NB4 (cell line): Measurements from ENCODE around the gene CFAP90.

Experiments
- DNase-seq: peaks from one replicate; pipeline ENCODE4 v3.0.0; 2010; ENCODE audit warnings: low read depth
- H3K4me3 ChIP-seq: one replicate; pipeline ENCODE4 v1.5.1; 2011; ENCODE audit warnings: mild to moderate bottlenecking, low read depth, low read length, moderate library complexity
- MYC ChIP-seq: IDR thresholded peaks from 2 replicates; pipeline ENCODE4 v1.6.1; 2011; ENCODE audit warnings: low read depth, low read length
- POLR2A ChIP-seq: IDR thresholded peaks from 2 replicates; pipeline ENCODE4 v1.6.1; 2011; ENCODE audit warnings: mild to moderate bottlenecking; ENCODE audit not compliant: insufficient read length; ENCODE audit errors: extremely low read depth
- TF ChIP-seq, protein P1 (sequence below): IDR thresholded peaks from one replicate; pipeline ENCODE4 v1.5.1; 2012; ENCODE audit warnings: low read depth, low read length
- TF ChIP-seq, protein P2 (sequence below): IDR thresholded peaks from 2 replicates; pipeline ENCODE4 v1.6.1; 2011; ENCODE audit warnings: low read depth, low read length

CFAP90 gene

DNA sequence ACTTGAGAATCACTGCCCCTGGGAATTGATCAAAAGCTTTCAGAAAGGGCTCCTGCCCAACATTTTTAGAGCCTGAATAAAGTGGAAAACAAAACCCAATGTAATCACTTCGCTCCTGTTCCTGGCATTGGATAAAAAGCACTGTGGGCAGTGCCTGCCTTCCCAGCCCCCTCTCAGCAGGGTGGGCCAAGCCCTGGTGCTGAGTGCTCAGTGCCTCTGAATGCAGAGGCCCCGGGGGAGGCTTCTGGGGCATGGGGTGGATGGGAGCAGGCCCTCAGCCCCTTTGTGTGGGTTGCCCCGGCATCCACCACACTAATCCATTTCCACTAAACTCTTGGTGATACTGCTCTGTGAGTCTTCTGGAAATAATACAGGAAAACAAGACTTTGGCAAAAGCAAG lies 55.6 kb downstream of the CFAP90 start:
- no peak for DNase-seq
- TF ChIP-seq MYC (no peak), POLR2A (no peak)
- TF ChIP-seq, protein P1, sequence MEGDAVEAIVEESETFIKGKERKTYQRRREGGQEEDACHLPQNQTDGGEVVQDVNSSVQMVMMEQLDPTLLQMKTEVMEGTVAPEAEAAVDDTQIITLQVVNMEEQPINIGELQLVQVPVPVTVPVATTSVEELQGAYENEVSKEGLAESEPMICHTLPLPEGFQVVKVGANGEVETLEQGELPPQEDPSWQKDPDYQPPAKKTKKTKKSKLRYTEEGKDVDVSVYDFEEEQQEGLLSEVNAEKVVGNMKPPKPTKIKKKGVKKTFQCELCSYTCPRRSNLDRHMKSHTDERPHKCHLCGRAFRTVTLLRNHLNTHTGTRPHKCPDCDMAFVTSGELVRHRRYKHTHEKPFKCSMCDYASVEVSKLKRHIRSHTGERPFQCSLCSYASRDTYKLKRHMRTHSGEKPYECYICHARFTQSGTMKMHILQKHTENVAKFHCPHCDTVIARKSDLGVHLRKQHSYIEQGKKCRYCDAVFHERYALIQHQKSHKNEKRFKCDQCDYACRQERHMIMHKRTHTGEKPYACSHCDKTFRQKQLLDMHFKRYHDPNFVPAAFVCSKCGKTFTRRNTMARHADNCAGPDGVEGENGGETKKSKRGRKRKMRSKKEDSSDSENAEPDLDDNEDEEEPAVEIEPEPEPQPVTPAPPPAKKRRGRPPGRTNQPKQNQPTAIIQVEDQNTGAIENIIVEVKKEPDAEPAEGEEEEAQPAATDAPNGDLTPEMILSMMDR = no peak

DNA sequence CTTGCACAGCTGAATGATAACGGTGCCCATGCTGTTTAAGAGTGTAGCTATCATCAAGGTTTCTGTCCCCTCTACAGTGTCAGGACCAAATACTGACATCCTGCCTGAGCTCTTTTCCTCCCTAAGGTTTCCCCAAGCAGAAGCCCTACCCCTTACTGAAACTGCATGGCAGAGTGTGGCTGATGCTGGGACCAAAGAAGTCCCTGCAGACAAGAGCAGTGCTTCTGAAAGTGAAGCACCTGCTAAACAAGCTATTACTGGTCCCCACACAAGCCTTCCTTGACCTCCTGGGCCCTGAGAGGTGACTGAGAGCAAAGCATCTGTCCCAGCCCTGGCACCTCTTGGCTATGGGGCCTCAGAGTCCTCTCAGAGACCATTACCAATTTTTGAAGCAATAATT lies 56.1 kb downstream of the CFAP90 start:
- no peak for DNase-seq
- H3K4me3 ChIP-seq = no peak overlapping the region
- TF ChIP-seq, protein P1 = no peak
- TF ChIP-seq POLR2A (no peak), MYC (no peak)
- TF ChIP-seq, protein P2, sequence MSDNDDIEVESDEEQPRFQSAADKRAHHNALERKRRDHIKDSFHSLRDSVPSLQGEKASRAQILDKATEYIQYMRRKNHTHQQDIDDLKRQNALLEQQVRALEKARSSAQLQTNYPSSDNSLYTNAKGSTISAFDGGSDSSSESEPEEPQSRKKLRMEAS = no peak

More for the DNA sequence above, 55.6 kb downstream of the CFAP90 start:
- no peak overlapping the region for H3K4me3 ChIP-seq

DNA sequence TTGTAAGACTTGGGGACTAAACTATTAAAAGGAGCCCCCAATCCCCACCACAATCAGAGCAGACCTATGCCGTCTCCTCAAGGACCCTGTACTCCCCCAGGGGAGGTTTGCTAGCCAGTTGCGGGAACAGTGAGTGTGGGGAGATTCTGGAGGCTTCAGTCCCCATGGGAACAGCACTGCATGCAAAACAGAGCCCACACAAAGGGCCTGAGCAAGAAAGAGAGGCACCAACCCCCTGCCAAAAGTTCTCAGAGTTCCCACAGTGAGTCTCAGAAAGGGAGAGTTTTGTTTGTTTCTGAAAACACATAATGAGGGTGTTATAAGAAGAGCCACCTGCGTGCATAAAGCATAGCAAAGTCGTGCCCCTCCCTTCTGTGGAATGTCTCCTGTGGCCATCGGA lies 56.6 kb downstream of the CFAP90 start:
- TF ChIP-seq, protein P2 = no peak
- TF ChIP-seq MYC (no peak), POLR2A (no peak)
- TF ChIP-seq, protein P1 = no peak
- no peak overlapping the region for H3K4me3 ChIP-seq
- DNase-seq = no peak

DNA sequence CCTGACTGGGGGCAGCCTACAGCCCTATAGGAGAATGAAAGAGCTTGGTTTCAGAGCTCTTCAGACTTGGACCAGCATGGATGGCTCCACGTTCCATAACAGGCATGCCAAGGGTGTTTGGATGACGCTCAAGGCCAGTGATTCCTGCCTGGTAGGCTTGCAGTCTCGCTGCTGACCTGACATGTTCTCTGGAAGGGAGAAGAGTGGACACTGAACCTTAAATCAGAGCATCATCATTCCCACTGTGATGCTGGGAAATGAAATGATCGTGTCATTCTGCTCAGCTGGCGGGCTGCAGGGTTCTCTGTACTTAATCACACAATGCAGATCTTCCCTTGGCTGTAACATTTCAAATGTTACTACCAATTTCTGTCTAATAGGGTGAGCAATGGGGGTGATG lies 57.0 kb downstream of the CFAP90 start:
- TF ChIP-seq MYC = no peak
- TF ChIP-seq, protein P1 = no peak
- TF ChIP-seq, protein P2 = no peak
- TF ChIP-seq POLR2A = no peak
- no peak for DNase-seq
- no peak overlapping the region for H3K4me3 ChIP-seq

DNA sequence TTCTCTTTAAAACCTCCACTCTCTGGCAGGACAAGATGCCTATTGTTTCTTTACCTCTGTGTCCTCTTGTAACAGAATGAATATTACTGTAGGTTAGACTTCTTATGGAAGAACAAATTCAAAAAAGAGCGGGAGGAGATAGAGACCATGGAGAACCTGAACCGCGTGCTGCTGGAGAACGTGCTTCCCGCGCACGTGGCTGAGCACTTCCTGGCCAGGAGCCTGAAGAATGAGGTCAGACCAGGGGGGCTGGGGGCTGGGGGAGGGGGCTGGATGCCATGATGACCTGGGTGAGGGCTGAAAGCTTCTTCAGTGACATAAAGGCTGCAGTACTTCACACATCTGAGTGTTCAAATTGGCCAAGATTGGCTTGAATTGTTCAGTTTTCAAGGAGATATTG lies 61.4 kb downstream of the CFAP90 start:
- TF ChIP-seq POLR2A = no peak
- TF ChIP-seq MYC = no peak
- TF ChIP-seq, protein P2 = no peak
- no peak overlapping the region for H3K4me3 ChIP-seq
- no peak for DNase-seq

DNA sequence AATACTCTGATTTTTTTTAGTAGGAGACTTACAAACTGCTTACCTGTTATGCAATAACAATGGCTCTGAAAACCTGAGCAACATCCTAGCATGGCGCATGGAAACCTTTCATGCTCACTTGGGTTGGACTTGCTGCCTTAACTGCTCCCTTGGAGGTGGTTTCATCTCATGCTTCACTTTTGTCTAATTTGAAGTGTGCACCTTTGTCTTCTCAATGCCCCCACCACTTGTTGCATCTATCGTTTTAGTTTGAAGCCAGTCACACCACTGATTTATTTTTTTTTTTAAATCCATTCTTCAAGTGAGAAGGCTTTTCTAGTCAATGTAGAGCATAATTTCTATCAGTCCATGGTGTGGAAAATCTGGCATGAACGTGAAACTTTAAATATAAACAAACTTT lies 63.2 kb downstream of the CFAP90 start:
- TF ChIP-seq POLR2A (no peak), MYC (no peak)
- TF ChIP-seq, protein P1 = no peak
- TF ChIP-seq, protein P2 = no peak
- DNase-seq = no peak
- H3K4me3 ChIP-seq = no peak overlapping the region
